Cardiac muscle cell (in vitro differentiated cells and primary cell): ENCODE results near the gene PRKCB. TPM values are rescaled to one million over a fixed set of nuclear protein-coding genes. Genes with fewer than 3 reads are reported as not detected.

Source experiments
- DNase-seq, 2 donors: peaks; one replicate each; pipeline versions ENCODE4 v3.0.0 to v3.0.0-alpha.2; 2010 to 2017; ENCODE audit warnings: low read depth in 1 of 2, low spot score in 1 of 2
- H3K27ac ChIP-seq: fragments of 200-600 bp; sonication (generic); 2 replicates; pipeline ENCODE4 v1.5.1; 2016
- H3K27me3 ChIP-seq: fragments of 200-600 bp; sonication (generic); 2 replicates; pipeline ENCODE4 v1.6.0; 2016; ENCODE audit warnings: control low read depth
- H3K36me3 ChIP-seq: fragments of 200-600 bp; sonication (generic); 2 replicates; pipeline ENCODE4 v1.5.1; 2016; ENCODE audit warnings: control low read depth
- H3K4me1 ChIP-seq: fragments of 200-600 bp; sonication (generic); 2 replicates; pipeline ENCODE4 v1.8.1; 2017; ENCODE audit warnings: low read depth, mild to moderate bottlenecking, mixed run types
- H3K4me3 ChIP-seq: fragments of 200-600 bp; sonication (generic); 2 replicates; pipeline ENCODE4 v1.5.1; 2016; ENCODE audit warnings: mild to moderate bottlenecking
- H3K9me3 ChIP-seq: fragments of 200-600 bp; sonication (generic); 2 replicates; pipeline ENCODE4 v1.5.1; 2017; ENCODE audit warnings: low read depth, mild to moderate bottlenecking, control low read depth
- CTCF ChIP-seq: IDR thresholded peaks from 2 replicates; pipeline ENCODE4 v1.5.1; 2012; ENCODE audit warnings: low read depth, mild to moderate bottlenecking, low read length
- polyA plus RNA-seq: library from polyadenylated mRNA; unstranded; fragments of >200 nt; fragmentation: Nextera tagmentation; extraction: Ambion mirVana; gene quantifications from 2 replicates; pipeline ENCODE4 v1.2.1, GENCODE V29; 2016
- total RNA-seq: library from RNA; depleted of rRNA; stranded (reverse); fragments of >200 nt; gene quantifications from 2 replicates; pipeline ENCODE4 v1.2.3, GENCODE V29; 2016

Gene PRKCB
- total and polyA plus RNA-seq, 2 experiments from 2014 or later: 0.66 to 1.5 TPM

- DNase-seq: no peak
- no peaks in the 10 kb centered on the region for H3K4me1 ChIP-seq
- TF ChIP-seq CTCF: no peak
- H3K9me3 ChIP-seq: no peaks in the 10 kb centered on the region
- H3K36me3 ChIP-seq: no peaks in the 10 kb centered on the region
- H3K4me3 ChIP-seq: no peak overlapping the region
- H3K27ac ChIP-seq: no peak overlapping the region
- peaks cover 29% of the 10 kb centered on the region for H3K27me3 ChIP-seq
Measured at GRCh38 chr16:23843143-23843542, 7.4 kb downstream of the PRKCB start.

- no peak for TF ChIP-seq CTCF
- Histone ChIP-seq H3K4me1 (no peaks in the 10 kb centered on the region), H3K36me3 (no peaks in the 10 kb centered on the region), H3K4me3 (no peak overlapping the region), H3K27me3 (no peaks in the 10 kb centered on the region), H3K9me3 (no peaks in the 10 kb centered on the region), H3K27ac (no peak overlapping the region)
- no peak for DNase-seq
Measured at GRCh38 chr16:23847251-23847650, 11.5 kb downstream of the PRKCB start.

GRCh38 chr16:23847948-23848347 is 12.2 kb downstream of the PRKCB start:
- Histone ChIP-seq H3K36me3 (no peaks in the 10 kb centered on the region), H3K4me3 (no peak overlapping the region), H3K4me1 (no peaks in the 10 kb centered on the region), H3K27me3 (no peaks in the 10 kb centered on the region), H3K9me3 (no peaks in the 10 kb centered on the region), H3K27ac (no peak overlapping the region)
- TF ChIP-seq CTCF: no peak
- no peak for DNase-seq

GRCh38 chr16:23848958-23849357 is 13.2 kb downstream of the PRKCB start:
- TF ChIP-seq CTCF: no peak
- Histone ChIP-seq H3K4me3 (no peak overlapping the region), H3K4me1 (no peaks in the 10 kb centered on the region), H3K27ac (no peak overlapping the region), H3K9me3 (no peaks in the 10 kb centered on the region), H3K27me3 (no peaks in the 10 kb centered on the region), H3K36me3 (no peaks in the 10 kb centered on the region)
- DNase-seq: no peak

- Histone ChIP-seq H3K4me3 (no peak overlapping the region), H3K36me3 (no peaks in the 10 kb centered on the region), H3K27ac (no peak overlapping the region), H3K27me3 (no peaks in the 10 kb centered on the region), H3K4me1 (peaks cover 13% of the 10 kb centered on the region), H3K9me3 (no peaks in the 10 kb centered on the region)
- TF ChIP-seq CTCF: no peak
- DNase-seq: no peak
Measured at GRCh38 chr16:23852794-23853562, 17.2 kb downstream of the PRKCB start.

GRCh38 chr16:23855010-23855409 is 19.2 kb downstream of the PRKCB start:
- no peak overlapping the region for H3K27ac ChIP-seq
- H3K36me3 ChIP-seq: no peaks in the 10 kb centered on the region
- H3K4me3 ChIP-seq: no peak overlapping the region
- DNase-seq: no peak
- H3K9me3 ChIP-seq: no peaks in the 10 kb centered on the region
- peaks cover 18% of the 10 kb centered on the region for H3K4me1 ChIP-seq
- no peaks in the 10 kb centered on the region for H3K27me3 ChIP-seq
- no peak for TF ChIP-seq CTCF
